H1 (cell line): Measurements from ENCODE around the gene NR2E1. TPM values are rescaled to one million over a fixed set of nuclear protein-coding genes. Genes with fewer than 3 reads are reported as not detected.

ENCODE experiments used
- CTCF ChIA-PET: fragments of 300-600 bp; sonication (Branson Sonifier 250); formaldehyde crosslinking; loops from one replicate; lab custom pipeline; 2021; ENCODE audit not compliant: partially characterized antibody; lab: Charles Lee
- POLR2A ChIA-PET: fragments of 300-600 bp; sonication (Branson Sonifier 250); formaldehyde crosslinking; loops from one replicate; lab custom pipeline; 2021; ENCODE audit warnings: inconsistent platforms; ENCODE audit not compliant: partially characterized antibody; lab: Charles Lee
- DNase-seq, 2 experiments: peaks; one replicate each; pipeline versions ENCODE4 v3.0.0 to v3.0.0-alpha.2; 2010 to 2022; ENCODE audit warnings: low spot score in 2 of 2, low read depth in 1 of 2, mixed read lengths in 1 of 2
- FAIRE-seq: peaks from 2 replicates; lab custom pipeline; 2011; peaks lifted over from hg19 to GRCh38; lab: Jason Lieb, UNC
- H2AFZ ChIP-seq: 2 replicates; pipeline ENCODE4 v1.8.1; 2012; ENCODE audit warnings: low read length, inconsistent platforms
- H2AK5ac ChIP-seq: 2 replicates; pipeline ENCODE4 v1.6.1; 2013; ENCODE audit warnings: low read depth, low read length
- H2BK120ac ChIP-seq: replicated peaks from 2 replicates; pipeline ENCODE3; 2013; ENCODE audit warnings: low read depth, low read length, inconsistent platforms
- H2BK12ac ChIP-seq: 2 replicates; pipeline ENCODE4 v1.6.1; 2013; ENCODE audit warnings: low read depth, low read length
- H2BK15ac ChIP-seq: 2 replicates; pipeline ENCODE4 v1.6.1; 2013; ENCODE audit warnings: low read length
- H2BK20ac ChIP-seq: 2 replicates; pipeline ENCODE4 v1.6.1; 2013; ENCODE audit warnings: low read length
- H2BK5ac ChIP-seq: 2 replicates; pipeline ENCODE4 v1.6.1; 2013; ENCODE audit warnings: low read depth, low read length
- H3K14ac ChIP-seq: 2 replicates; pipeline ENCODE4 v1.6.1; 2013; ENCODE audit warnings: inconsistent platforms; ENCODE audit not compliant: insufficient read length
- H3K18ac ChIP-seq: 2 replicates; pipeline ENCODE4 v1.6.1; 2013; ENCODE audit warnings: low read length; ENCODE audit errors: extremely low read depth
- H3K23ac ChIP-seq: 2 replicates; pipeline ENCODE4 v1.6.1; 2013; ENCODE audit warnings: inconsistent platforms; ENCODE audit not compliant: insufficient read length
- H3K23me2 ChIP-seq: 2 replicates; pipeline ENCODE4 v1.6.1; 2013; ENCODE audit warnings: low read depth, low read length
- H3K27ac ChIP-seq: 2 replicates; pipeline ENCODE4 v1.6.1; 2011; ENCODE audit warnings: low read depth, low read length, inconsistent platforms
- H3K27me3 ChIP-seq, 4 experiments: replicated peaks in 1 of 4; 1 replicate in 1 of 4; 2 replicates in 3 of 4; pipeline versions ENCODE4 v1.6.1 to v1.8.1; 2011 to 2013; ENCODE audit warnings: low read length in 3 of 4, mild to moderate bottlenecking in 3 of 4, inconsistent platforms in 2 of 4, mixed read lengths in 2 of 4, moderate library complexity in 1 of 4; ENCODE audit not compliant: control insufficient read depth in 3 of 4, insufficient read depth in 3 of 4; ENCODE audit errors: extremely low read depth in 1 of 4
- H3K36me3 ChIP-seq, 4 experiments: 2 replicates each; pipeline versions ENCODE4 v1.6.1 to v1.8.1; 2011 to 2013; ENCODE audit warnings: mild to moderate bottlenecking in 4 of 4, low read length in 3 of 4, moderate library complexity in 2 of 4, control low read depth in 1 of 4, inconsistent platforms in 1 of 4; ENCODE audit not compliant: insufficient read depth in 4 of 4, control insufficient read depth in 2 of 4
- H3K4ac ChIP-seq: replicated peaks from 2 replicates; pipeline ENCODE3; 2013; ENCODE audit warnings: low read length, low read depth, mixed read lengths, inconsistent platforms; ENCODE audit not compliant: insufficient read length
- H3K4me1 ChIP-seq, 4 experiments: replicated peaks in 1 of 4; 1 replicate in 1 of 4; 2 replicates in 3 of 4; pipeline versions ENCODE4 v1.6.1 to v1.8.1; 2011 to 2013; ENCODE audit warnings: low read length in 3 of 4, inconsistent platforms in 2 of 4, mixed read lengths in 1 of 4; ENCODE audit not compliant: insufficient read depth in 4 of 4, control insufficient read depth in 3 of 4
- H3K4me2 ChIP-seq, 2 experiments: 2 replicates each; pipeline versions ENCODE4 v1.6.1 to v1.8.1; 2011 to 2013; ENCODE audit warnings: low read depth in 2 of 2, low read length in 2 of 2, control low read depth in 1 of 2, inconsistent platforms in 1 of 2, mild to moderate bottlenecking in 1 of 2; ENCODE audit not compliant: insufficient read depth in 1 of 2
- H3K4me3 ChIP-seq, 4 experiments: fragments of 200-600, 300-600 bp in 1 of 4; sonication (generic), shearing (Covaris generic), sonication (Bioruptor Twin) in 1 of 4; 2 replicates each; pipeline versions ENCODE4 v1.5.1 to v1.8.1; 2011 to 2016; ENCODE audit warnings: low read length in 4 of 4, low read depth in 3 of 4, control low read depth in 2 of 4, inconsistent platforms in 2 of 4, mild to moderate bottlenecking in 2 of 4, mixed read lengths in 1 of 4, moderate library complexity in 1 of 4; ENCODE audit not compliant: insufficient read depth in 2 of 4; ENCODE audit errors: extremely low read depth in 1 of 4
- H3K56ac ChIP-seq: replicated peaks from 2 replicates; pipeline ENCODE3; 2013; ENCODE audit warnings: low read depth, mild to moderate bottlenecking, mixed read lengths, low read length, inconsistent platforms; ENCODE audit not compliant: insufficient read length
- H3K79me1 ChIP-seq: 2 replicates; pipeline ENCODE4 v1.6.1; 2013; ENCODE audit warnings: low read depth, low read length, control low read depth
- H3K79me2 ChIP-seq, 2 experiments: 2 replicates each; pipeline versions ENCODE4 v1.6.1 to v1.8.1; 2012 to 2013; ENCODE audit warnings: low read length in 2 of 2, mild to moderate bottlenecking in 2 of 2, inconsistent platforms in 1 of 2; ENCODE audit not compliant: insufficient read depth in 2 of 2, control insufficient read depth in 1 of 2
- H3K9ac ChIP-seq, 4 experiments: replicated peaks in 1 of 4; 1 replicate in 1 of 4; 2 replicates in 3 of 4; pipeline versions ENCODE4 v1.6.1 to v1.8.1; 2011 to 2013; ENCODE audit warnings: low read depth in 3 of 4, low read length in 3 of 4, control low read depth in 2 of 4, mild to moderate bottlenecking in 2 of 4, moderate library complexity in 2 of 4, inconsistent platforms in 1 of 4; ENCODE audit errors: extremely low read depth in 1 of 4
- H3K9me3 ChIP-seq, 2 experiments: 2 replicates each; pipeline versions ENCODE4 v1.6.1 to v1.8.1; 2012 to 2013; ENCODE audit warnings: mild to moderate bottlenecking in 2 of 2, moderate library complexity in 2 of 2, control low read depth in 1 of 2, inconsistent platforms in 1 of 2, low read depth in 1 of 2, low read length in 1 of 2, mixed read lengths in 1 of 2; ENCODE audit not compliant: insufficient read depth in 2 of 2
- H4K20me1 ChIP-seq, 2 experiments: replicated peaks in 1 of 2; 2 replicates each; pipeline versions ENCODE3 to v1.8.1; 2011 to 2013; ENCODE audit warnings: inconsistent platforms in 2 of 2, low read length in 2 of 2, mild to moderate bottlenecking in 1 of 2; ENCODE audit not compliant: insufficient read depth in 2 of 2, control insufficient read depth in 1 of 2
- H4K5ac ChIP-seq: 2 replicates; pipeline ENCODE4 v1.6.1; 2013; ENCODE audit warnings: low read length, low read depth, mixed read lengths, inconsistent platforms; ENCODE audit not compliant: insufficient read length
- H4K8ac ChIP-seq: 2 replicates; pipeline ENCODE4 v1.8.0; 2013; ENCODE audit warnings: mild to moderate bottlenecking, moderate library complexity, low read length, inconsistent platforms; ENCODE audit not compliant: insufficient read depth; ENCODE audit errors: extremely low read depth
- H4K91ac ChIP-seq: replicated peaks from 2 replicates; pipeline ENCODE3; 2013; ENCODE audit warnings: low read length, mixed read lengths, inconsistent platforms; ENCODE audit not compliant: insufficient read length
- ASH2L ChIP-seq: fragments of 200-600, 300-600 bp; sonication (generic); IDR thresholded peaks from one replicate; pipeline ENCODE4 v1.7.1; 2017; ENCODE audit warnings: low read length
- CBX8 ChIP-seq: fragments of 300-800, 300-1000 bp; sonication (generic); IDR thresholded peaks from 2 replicates; pipeline ENCODE4 v1.7.1; 2016; ENCODE audit warnings: low read depth, low read length, borderline replicate concordance
- CEBPB ChIP-seq: IDR thresholded peaks from 2 replicates; pipeline ENCODE4 v1.6.1; 2012; ENCODE audit warnings: low read depth, low read length
- CREB1 ChIP-seq: IDR thresholded peaks from 2 replicates; pipeline ENCODE4 v1.6.1; 2012; ENCODE audit warnings: inconsistent platforms
- CTBP2 ChIP-seq: IDR thresholded peaks from 2 replicates; pipeline ENCODE4 v1.7.0; 2011; ENCODE audit warnings: borderline replicate concordance, mild to moderate bottlenecking, moderate library complexity, mixed read lengths, low read length; ENCODE audit not compliant: insufficient read depth, insufficient read length
- MAFK ChIP-seq: IDR thresholded peaks from 2 replicates; pipeline ENCODE4 v1.6.1; 2012; ENCODE audit warnings: low read depth, mild to moderate bottlenecking, improper control_type of control experiment, low read length
- RNF2 ChIP-seq: fragments of 200-900, 300-1000 bp; sonication (generic); IDR thresholded peaks from 2 replicates; pipeline ENCODE4 v1.7.1; 2016; ENCODE audit warnings: borderline replicate concordance, low read depth, mild to moderate bottlenecking, antibody characterized with exemption, low read length; ENCODE audit not compliant: poor library complexity, severe bottlenecking; ENCODE audit errors: missing control alignments
- RXRA ChIP-seq: IDR thresholded peaks from 2 replicates; pipeline ENCODE4 v1.6.1; 2011; ENCODE audit warnings: low read depth, mild to moderate bottlenecking, low read length, moderate library complexity; ENCODE audit not compliant: insufficient read depth
- SIRT6 ChIP-seq: IDR thresholded peaks from one replicate; pipeline ENCODE4 v1.7.1; 2012; ENCODE audit warnings: low read length, inconsistent platforms
- WGBS, 2 experiments: shearing (Covaris generic) in 1 of 2; methylation state at CpG; one replicate each; pipeline versions ENCODE4 v1.1.6 to v1.1.7; 2013 to 2015; ENCODE audit warnings: low lambda C conversion rate in 2 of 2, mixed read lengths in 2 of 2, inconsistent platforms in 1 of 2, low coverage in 1 of 2, missing lambda C conversion rate in 1 of 2; ENCODE audit not compliant: insufficient replicate concordance in 2 of 2, insufficient coverage in 1 of 2, insufficient read length in 1 of 2; ENCODE audit errors: extremely low coverage in 1 of 2, missing lambda C conversion rate in 1 of 2; 5-methylcytosine and 5-hydroxymethylcytosine counted together
- polyA plus RNA-seq, 7 experiments: library from polyadenylated mRNA; depleted of rRNA in 3 of 7; stranded (reverse) in 5 of 7; unstranded in 2 of 7; fragments of >200 nt in 5 of 7; fragments of 200-250 nt in 2 of 7; gene quantifications; 1 replicate in 5 of 7; 2 replicates in 1 of 7; 4 replicates in 1 of 7; pipeline versions ENCODE4 v1.2.1 to v1.2.3, GENCODE V29; 2011 to 2013; ENCODE audit warnings: missing spikeins in 2 of 7, mixed read lengths in 2 of 7
- total RNA-seq: library from RNA; stranded (reverse); fragmentation: NEBNext Ultra II Directional; extraction: Animal tissue kit (Norgen Biotek cat#: 25700); gene quantifications from 2 replicates; pipeline ENCODE4 v1.2.1, GENCODE V29; 2021

Gene NR2E1
- total and polyA plus RNA-seq, 2 of the 8 experiments (the other 6 are each of a cell fraction or from before 2014, with no cell fraction given) = not detected

- H3K27ac ChIP-seq = no peak overlapping the region
- no peaks in the 10 kb centered on the region for H3K9me3 ChIP-seq
- no peak overlapping the region for H3K23ac ChIP-seq
- H3K18ac ChIP-seq = no peak overlapping the region
- peaks cover 94 to 100% (median 97%) of the 10 kb centered on the region in 4 experiments for H3K27me3 ChIP-seq
- FAIRE-seq (no peak), DNase-seq (no peak)
- H2BK120ac ChIP-seq = no peak overlapping the region
- no peak overlapping the region for H3K14ac ChIP-seq
- 0 out of 2 replicates have a peak overlapping the region, but pooled peaks have one; percentile 16 for H2BK15ac ChIP-seq
- ChIA-PET CTCF (interaction anchor here (1.0 to 10.8 kb wide), 5 partner anchors 12 to 322 kb away, joined by 3 to 85 read pairs (median 11); no protein-coding TSS in a partner anchor), POLR2A (interaction anchor here (0.5 to 4.4 kb wide), 7 partner anchors 8 to 330 kb away, joined by 3 to 19 read pairs (median 3); no protein-coding TSS in a partner anchor)
- no peaks in the 10 kb centered on the region for H3K79me1 ChIP-seq
- H2BK5ac ChIP-seq = no peak overlapping the region
- no peak overlapping the region for H2BK12ac ChIP-seq
- 2% methylated on average over 29 of the region's 31 CpGs; no CpG with 5 or more reads in 1 of the 2 experiments for WGBS, 2 experiments
- H3K9ac ChIP-seq = no peak overlapping the region
- peaks cover 31 to 38% of the 10 kb centered on the region in 2 experiments for H4K20me1 ChIP-seq
- H3K79me2 ChIP-seq = no peaks in the 10 kb centered on the region
- peaks cover under 1% of the 10 kb centered on the region; the same call in 1 of the 2 replicates for H3K23me2 ChIP-seq
- peaks cover 4 to 48% (median 34%) of the 10 kb centered on the region in 4 experiments for H3K4me1 ChIP-seq
- H2AFZ ChIP-seq = no peak overlapping the region
- no peak overlapping the region for H4K8ac ChIP-seq
- peak overlapping the region in 1 of 4 experiments; percentile 49; a peak in 3 of 8 replicates for H3K4me3 ChIP-seq
- H3K36me3 ChIP-seq = peaks cover 0 to 5% (median 0%) of the 10 kb centered on the region in 4 experiments; a peak in 1 of 8 replicates
- H2AK5ac ChIP-seq = no peak overlapping the region
- TF ChIP-seq CTBP2 = no peak
- TF ChIP-seq RXRA = no peak
- TF ChIP-seq CBX8 = 0 out of 2 replicates have a peak, but pooled peaks have one; percentile 26
- TF ChIP-seq CREB1 = no peak
- TF ChIP-seq MAFK = no peak
- TF ChIP-seq ASH2L = peak; percentile 35
- TF ChIP-seq CEBPB = no peak
- TF ChIP-seq RNF2 = peak; percentile 82
- no peak for TF ChIP-seq SIRT6
- no peak overlapping the region for H3K4ac ChIP-seq
- H4K91ac ChIP-seq = no peak overlapping the region
- H4K5ac ChIP-seq = no peak overlapping the region
- H3K56ac ChIP-seq = no peak overlapping the region
- H2BK20ac ChIP-seq = no peak overlapping the region
- peak overlapping the region; percentile 59 to 83 for H3K4me2 ChIP-seq
Observed at GRCh38 chr6:108170332-108171290, 4.8 kb downstream of the NR2E1 start.
